HG02588 (cell line): Measurements from ENCODE around the gene RPS14.
A peak's percentile ranks its signal among the peaks of the same experiment; 100 is the strongest.
"Not testable (repeated sequence)": the region's sequence is repeated elsewhere in the genome, so short reads cannot be mapped to it uniquely, and the experiment has no call there.

Source experiments
- ATAC-seq: cut with Tn5 transposase; IDR thresholded peaks from one replicate; pipeline ENCODE4 v1.9.1; 2021; ENCODE audit warnings: mild to moderate bottlenecking, moderate library complexity; ENCODE audit not compliant: unreplicated experiment

Gene RPS14

GRCh38 chr5:150481708-150481965, 32.1 kb upstream of the RPS14 start:
- no peak for ATAC-seq

DNA sequence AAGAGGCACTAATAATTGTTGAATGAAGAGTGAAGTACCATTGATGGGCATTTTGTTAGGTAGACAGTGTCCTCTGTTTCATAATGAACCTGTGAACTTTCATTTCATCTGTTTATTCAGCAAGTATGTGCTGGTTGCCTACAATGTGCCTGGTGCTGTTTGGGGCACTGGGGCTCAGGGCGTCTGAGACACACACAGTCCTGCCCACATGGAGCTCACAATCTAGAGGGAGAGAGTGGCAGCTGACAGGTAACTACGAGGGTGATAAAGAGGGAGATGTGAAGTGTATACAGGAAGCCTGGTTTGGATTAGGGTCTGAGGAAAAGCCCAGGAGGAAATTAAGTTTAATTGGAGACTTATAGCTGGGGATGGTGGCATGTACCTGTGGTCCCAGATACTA, 29.9 kb upstream of the RPS14 start:
- no peak for ATAC-seq

DNA sequence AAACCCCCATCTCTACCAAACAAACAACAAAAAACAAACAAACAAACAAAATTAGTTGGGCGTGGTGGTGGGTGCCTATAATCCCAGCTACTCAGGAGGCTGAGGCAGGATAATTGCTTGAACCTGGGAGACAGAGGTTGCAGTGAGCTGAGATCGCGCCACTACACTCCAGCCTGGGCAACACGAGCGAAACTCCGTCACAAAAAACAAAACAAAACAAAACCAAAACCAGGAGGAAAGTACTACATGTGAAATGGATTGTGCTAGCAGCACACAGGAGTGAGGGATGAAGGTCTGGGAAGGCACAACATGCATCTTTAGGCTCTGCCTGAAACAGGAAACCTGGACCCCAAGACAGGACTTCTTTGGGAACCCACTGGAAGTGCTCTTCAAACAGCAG, 27.0 kb upstream of the RPS14 start:
- ATAC-seq, result not testable (repeated sequence)

- ATAC-seq, result no peak
Observed at GRCh38 chr5:150473673-150474358, 24.3 kb upstream of the RPS14 start.

- no peak for ATAC-seq
Observed at GRCh38 chr5:150469718-150470469, 20.4 kb upstream of the RPS14 start.

DNA sequence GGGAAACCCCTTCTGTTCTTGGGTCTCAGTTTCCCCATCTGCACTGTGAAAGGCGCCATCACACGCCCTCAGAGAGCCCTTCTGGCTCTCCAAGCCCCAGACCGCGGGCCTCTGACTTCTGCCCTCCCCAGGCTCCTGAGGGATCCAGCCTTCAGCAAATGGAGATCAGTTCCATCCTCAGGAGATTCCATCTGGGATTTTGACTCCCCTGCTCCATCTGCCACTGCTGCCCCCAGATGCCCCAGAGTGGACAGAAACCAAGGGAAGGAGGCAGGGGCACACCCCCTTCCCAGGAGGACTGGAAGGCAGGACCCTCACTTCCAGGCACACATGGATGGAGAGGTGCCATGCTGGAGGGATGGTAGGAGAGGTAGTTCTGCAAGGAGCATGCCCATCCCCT, 18.7 kb upstream of the RPS14 start:
- no peak for ATAC-seq

DNA sequence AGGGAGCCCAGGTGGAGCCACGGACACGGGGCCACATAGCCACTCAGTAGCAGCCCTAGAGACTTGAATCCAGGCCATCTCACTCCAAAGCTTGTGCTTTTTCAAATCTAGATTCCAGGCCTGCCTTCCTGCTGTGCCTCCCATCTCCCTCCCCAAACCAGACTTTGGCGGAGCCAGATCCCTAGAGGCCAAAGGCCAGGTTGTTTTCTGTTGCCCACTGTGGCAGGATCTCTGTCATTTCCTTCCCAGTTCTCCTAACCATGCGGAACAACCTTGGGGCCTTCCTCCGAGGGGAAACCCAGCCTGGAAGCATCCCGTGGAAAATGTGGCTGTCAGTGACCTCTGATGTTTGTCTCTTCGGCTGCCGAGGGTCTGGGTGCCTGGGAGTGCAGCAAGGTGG, 16.4 kb upstream of the RPS14 start:
- ATAC-seq, result no peak

GRCh38 chr5:150464554-150465012, 15.0 kb upstream of the RPS14 start:
- no peak for ATAC-seq

GRCh38 chr5:150461231-150461630, 11.7 kb upstream of the RPS14 start:
- peak; percentile 73 for ATAC-seq

DNA sequence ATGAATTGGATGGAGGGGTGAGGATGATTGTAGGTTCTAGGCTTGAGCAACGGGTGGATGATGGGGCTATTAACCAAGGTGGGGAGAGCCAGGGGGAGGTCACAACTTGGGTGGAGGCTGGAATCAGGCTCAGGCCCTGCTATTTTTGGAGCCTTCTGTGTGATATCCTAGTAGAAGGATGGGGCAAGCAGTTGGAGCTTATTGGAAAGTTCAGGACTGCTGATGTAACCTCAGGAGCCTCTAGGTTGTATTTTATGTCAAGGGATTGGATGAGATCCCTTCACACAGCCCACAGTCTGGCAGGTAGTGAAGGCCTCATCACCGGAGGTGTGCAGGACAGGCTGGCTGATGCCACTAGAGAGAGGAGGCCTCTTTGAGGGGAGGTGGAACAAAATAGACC, 11.2 kb upstream of the RPS14 start:
- no peak for ATAC-seq

DNA sequence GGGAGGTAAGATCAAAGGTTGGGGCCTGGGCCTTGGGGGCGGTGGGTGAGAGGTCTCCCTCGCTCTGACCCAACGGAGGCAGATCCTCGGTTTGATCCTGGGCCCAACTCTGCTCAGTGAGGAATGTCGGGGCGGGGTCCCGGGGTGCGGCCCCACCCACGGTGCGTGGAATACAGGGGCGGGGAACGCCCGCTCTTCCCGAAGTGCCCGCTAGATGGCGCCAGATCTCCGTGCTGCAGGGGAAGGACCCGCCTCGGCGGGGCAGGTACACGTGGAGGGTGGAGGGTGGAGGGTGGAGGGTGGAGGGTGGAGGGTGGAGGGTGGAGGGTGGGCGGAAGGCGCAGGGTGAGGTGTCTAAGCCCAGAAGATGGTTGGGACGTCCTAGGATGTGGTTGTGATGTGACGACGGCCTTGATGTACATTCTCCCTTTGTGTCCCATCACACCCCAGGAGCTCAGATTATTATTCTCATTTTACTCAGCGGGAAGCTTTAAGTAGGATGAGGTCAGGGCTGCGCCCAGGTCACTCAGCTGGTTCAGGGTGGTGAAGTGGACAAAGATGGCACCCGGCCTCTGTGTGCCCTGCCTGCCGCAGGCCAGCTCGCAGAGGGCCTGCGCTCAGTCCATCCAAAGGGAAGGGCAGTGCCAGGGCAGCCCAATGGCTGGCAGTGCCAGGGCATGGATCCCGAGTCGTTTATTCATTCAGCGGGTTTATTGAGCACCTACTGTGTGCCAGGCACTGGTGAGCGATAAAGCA, 9.4 kb upstream of the RPS14 start:
- ATAC-seq, result peak; percentile 87

DNA sequence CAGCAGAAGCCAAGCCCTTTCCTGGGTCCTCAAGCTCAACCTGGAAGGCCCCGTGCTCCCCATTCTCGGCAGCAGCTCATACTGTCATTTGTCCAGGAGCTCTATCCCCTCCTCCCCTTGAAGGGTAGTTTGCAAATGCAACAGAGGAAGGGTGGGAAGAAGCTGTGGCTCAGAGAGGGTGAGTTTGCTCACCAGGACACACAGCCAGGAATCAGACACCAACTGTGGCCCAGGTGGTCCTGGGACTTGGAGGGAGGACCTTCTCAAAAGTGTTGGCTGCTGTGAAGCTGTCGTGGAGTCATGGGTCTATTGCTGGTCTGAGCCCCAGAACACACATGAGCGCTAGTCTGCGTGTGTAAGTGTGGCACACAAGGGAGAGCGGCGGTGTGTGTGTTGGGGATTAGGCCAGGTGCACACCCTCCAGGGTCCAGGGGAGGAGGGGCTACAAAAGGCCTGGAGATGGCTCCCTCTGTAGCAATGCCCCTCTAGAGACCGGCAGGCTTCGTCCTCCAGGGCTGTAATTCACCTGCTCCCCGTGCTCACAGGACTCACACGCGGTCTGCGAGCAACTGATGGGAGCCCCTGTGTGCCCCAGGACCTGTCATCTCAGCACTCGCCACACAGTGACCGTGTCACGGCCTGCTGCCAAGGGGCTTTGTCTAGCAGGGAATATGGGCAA, 8.2 kb upstream of the RPS14 start:
- no peak for ATAC-seq

DNA sequence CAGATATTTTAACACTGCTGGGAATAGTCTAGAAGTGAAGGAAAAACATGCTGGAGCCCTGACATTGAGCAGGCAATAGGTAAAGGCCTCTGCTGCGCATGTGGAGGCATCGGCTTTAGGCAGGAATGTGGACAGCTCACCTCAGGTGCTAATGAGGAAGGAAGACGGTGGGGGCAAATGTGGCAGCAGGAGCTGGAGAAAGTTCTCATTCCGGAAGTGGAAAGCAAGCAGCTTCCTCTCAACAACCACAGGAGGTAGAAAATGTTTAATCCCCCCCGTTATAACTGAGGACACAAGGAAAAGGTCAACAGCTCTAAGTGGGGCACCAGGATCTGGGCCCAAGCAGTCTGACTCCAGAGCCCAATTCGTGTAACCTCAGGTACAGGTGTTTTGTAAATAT, 7.6 kb upstream of the RPS14 start:
- no peak for ATAC-seq

GRCh38 chr5:150454492-150455229, 5.1 kb upstream of the RPS14 start:
- no peak for ATAC-seq

DNA sequence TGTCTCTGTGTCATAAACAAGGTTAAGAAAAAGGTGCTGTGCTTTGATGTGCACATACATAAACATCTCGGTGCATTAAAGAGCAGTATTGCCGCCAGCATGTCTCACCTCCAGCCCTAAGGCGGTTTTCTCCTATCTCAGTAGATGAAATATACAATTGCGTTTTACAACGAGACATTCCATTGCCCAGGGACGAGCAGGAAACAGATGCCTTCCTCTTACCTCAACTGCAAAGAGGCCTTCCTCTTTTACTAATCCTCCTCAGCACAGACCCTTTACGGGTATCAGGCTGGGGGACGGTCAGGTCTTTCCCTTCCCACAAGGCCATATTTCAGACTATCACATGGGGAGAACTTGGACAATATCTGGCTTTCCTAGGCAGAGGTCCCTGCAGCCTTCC, 4.5 kb upstream of the RPS14 start:
- not testable (repeated sequence) for ATAC-seq

DNA sequence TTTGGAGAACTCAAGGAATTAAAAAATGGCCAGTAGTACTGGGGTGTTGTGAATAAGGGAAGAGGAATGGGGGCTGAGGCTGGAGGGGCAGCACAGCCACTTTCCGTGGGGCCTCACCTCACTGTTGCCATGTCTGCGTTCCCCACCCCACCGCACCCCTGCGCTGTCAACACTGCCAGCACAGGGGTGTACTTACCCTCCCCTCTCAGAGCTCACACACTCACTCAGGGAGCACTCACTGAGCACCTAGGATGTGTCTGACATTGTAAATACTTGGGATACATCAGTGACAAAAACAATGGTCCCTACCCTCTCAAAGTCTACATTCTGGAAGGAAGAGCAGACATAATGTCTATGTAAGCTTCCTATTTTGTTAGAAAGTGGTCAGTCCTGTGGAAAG, 3.4 kb upstream of the RPS14 start:
- no peak for ATAC-seq

DNA sequence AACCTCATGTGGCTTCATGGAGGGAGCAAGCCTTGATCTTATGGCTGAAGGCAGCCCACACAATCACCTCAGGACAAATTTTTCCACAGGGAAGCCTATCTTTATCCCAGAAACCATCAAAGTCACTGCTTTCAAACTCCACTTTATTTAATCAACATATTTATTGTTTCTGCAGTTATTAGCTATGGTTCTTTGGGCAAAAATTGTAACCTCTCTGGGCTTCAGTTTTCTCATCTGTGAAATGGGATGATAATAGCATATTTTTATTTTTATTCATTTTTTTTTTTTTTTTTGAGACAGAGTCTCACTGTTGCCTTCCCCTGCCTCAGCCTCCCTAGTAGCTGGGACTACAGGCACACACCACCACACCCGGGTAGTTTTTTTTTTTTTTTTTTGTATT, 2.1 kb upstream of the RPS14 start:
- no peak for ATAC-seq

DNA sequence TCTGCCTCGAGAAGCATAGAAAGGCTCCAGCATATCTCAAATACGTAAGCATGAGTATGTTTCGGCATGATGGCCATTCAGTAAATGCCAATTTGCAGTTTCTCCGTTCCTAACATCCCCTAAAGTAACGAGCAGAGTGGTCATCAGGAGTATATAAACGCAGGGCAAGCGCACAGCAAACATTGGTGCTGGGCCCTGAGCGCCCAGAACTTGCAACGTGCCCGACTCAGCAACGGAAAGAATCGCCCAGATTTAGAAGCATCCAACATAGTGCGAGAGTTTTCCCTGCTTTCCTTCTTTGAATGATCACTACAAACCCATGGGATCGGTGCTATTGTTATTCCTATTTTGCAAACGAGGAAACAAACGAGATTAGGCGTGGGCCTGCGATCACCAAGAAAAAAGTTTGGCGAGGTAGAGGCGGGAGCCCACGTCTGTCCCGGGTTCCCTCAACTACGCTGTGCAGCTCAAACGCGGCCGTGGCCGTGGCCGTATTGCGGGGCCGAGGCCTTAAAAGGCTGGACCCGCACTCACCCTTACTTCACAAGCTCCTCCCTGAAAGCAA, 505 bp downstream of the RPS14 start:
- peak; percentile 36 for ATAC-seq

GRCh38 chr5:150448334-150448733, 1.2 kb downstream of the RPS14 start:
- ATAC-seq, result no peak

DNA sequence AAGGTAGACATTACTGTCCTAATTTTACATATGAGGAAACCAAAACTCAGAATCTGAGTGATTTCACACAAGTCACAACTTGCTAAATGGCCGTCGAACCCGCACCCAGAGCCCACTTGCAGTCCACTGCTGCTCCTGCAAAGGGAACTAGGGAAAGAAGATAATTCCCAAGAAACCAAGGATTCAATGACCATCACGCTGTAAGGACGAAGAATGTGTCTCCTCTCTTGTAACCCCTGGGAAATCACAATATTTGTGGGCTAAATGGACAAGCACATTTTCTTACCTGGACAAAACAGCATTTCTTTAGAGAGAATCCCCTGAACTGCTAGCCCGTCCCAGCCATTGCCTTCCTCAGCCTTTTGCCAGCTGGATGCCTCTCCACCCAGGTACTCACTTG, 2.4 kb downstream of the RPS14 start:
- no peak for ATAC-seq

- no peak for ATAC-seq
Observed at GRCh38 chr5:150446583-150446982, 3.0 kb downstream of the RPS14 start.
